HG02973 (cell line): ENCODE measurements around the gene PARS2.

Source experiments
- ATAC-seq: cut with Tn5 transposase; IDR thresholded peaks from one replicate; pipeline ENCODE4 v1.9.1; 2021; ENCODE audit warnings: moderate library complexity; ENCODE audit not compliant: unreplicated experiment

Gene PARS2

DNA sequence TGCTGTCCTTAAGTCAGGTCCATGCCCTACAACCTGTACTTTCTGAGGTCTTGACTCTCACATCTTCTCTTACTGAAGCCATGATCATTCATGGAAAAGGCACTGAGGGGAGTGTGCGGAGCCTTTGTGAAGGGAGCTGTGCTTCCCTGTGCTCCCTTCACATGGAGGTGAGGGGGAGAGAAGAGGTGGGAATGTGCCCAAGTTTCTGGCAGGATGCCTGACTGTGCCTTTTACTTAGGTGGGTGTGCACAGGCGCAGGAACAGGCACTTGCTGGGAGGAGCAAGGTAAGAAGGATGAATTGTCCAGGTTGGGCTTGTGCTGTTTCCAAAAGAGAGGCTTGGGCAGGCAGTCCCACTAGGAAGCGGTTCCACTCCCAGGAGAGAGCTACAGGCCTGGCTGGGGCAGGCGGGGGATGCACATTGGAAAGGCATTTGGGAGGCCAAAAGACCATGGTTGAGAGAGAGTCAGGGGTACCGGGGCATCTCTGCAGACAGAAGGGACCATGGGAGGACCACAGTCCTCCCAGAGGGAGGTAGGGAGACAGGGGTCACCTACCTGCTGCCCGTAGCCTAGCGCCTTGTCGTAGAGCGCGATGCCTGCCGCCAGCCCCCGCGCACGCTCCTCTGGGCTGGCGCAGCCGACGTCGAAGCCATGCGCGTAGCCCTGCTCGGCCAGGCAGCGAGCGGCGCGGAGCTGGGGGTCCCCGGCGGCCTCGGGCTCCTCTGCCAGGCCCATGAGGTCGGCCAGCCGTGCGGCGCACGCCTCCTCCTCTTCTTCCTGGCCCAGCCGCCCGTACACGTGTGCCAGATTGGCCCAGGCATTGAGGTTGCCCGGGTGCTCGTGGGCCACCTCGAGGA is 35.9 kb upstream of the PARS2 start:
- no peak for ATAC-seq

- peak; percentile 50 for ATAC-seq
Observed at GRCh38 chr1:54798769-54799641, 34.7 kb upstream of the PARS2 start.

DNA sequence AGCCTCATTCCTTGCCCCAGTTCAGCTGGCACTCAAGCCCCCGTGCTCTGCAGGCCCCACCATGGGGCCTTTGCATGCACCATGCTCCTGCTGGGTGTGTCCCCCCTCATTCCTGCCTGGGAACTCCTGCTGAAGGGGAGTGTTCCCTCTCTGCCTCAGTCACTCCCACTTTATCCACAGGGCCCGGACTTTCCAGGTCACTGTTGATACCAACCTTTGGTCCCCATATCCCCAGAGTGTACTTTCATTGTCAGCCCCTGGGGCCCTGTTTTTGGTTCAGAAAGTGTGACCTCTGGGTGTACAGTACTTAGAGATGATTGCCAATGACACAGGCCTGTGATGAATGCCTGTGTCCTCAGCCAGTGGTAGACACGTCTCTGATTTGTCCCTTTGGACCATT is 33.9 kb upstream of the PARS2 start:
- ATAC-seq: no peak

DNA sequence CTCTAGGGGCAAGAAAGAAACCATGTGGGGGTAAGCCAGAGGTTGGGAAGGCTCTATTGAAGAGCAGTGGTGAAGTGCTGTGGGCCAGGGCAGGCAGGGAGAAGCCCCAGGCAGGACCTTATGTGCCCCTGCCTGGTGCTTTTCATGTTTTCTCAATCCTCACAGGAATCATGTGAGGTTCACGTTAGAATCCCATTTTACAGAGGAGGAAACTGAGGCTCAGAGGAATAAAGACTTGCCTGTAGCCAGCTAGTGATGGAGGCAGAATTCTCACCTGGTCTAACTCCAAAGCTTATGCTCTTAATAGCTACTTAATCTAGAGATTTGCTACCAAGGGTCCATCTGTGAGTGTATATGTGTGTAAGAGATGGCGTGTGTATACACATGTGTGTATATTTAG is 32.6 kb upstream of the PARS2 start:
- ATAC-seq: no peak

DNA sequence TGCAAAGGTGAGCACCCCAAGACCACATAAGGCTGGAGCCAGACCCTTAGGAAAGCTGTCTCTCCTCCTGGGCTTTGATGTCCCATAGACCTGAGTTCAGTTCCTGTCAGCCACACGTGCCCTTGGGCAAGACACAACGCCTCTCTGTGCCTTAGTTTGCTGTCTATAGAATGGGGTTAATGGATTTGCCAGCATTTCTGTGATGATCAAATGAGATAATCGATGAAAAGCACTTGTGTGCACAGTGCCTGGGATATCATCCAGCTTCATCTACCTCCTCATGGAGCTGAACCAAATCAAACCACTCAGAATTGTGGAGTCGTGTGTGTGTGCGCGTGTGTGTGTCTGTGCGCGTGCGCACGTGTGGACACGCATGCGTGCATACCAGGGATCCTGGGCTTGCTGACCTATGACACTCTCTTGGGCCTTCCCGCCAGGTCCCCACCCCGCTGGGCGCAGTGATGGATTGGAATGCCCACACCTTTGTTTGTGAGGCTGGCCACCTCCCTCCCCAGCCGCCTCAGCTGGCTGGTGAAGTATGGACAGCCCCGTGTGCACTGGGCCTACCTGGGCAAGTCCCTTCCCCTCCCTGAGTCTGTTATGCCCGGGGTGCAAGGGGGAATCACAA is 31.6 kb upstream of the PARS2 start:
- no peak for ATAC-seq

DNA sequence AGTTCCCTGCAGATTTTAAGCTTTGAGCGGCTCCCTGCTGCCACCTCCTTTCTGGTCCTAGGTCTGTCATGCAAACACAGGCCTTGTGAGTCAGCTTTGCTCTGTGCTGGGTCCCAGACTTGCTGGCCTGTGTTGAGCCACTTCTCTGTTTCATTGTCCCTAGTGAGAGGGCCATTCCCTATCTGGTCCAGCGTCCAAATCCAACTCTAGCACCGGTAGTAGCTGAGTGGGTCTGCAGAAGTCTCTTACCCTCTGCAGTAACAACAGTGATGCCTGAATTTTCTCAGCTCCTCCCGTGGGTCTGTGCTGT is 31.0 kb upstream of the PARS2 start:
- no peak for ATAC-seq

GRCh38 chr1:54794451-54795355 is 30.4 kb upstream of the PARS2 start:
- no peak for ATAC-seq

- ATAC-seq: no peak
Observed at GRCh38 chr1:54792686-54793282, 28.5 kb upstream of the PARS2 start.

GRCh38 chr1:54791880-54792522 is 27.7 kb upstream of the PARS2 start:
- ATAC-seq: no peak

DNA sequence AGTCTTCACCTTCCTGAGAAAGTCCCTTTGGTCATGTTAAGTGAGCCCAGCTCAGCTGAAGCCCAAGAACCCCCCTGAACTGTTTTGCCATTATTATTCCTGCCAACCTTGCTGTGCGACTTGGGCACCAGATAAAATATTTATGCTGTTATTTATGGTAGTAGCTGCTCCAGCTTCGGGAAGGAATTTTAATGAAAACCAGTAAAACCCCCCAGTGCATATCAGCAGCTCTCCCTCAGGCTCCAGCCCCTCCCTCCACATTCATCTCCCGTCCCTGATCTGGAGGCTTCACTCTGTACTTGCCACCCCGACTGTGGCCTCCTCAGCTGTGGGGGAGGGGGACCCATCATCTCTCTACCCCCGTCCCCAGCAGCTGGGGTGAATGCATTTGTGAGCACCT is 24.1 kb upstream of the PARS2 start:
- no peak for ATAC-seq

GRCh38 chr1:54787604-54788003 is 23.3 kb upstream of the PARS2 start:
- no peak for ATAC-seq

GRCh38 chr1:54786778-54787177 is 22.5 kb upstream of the PARS2 start:
- no peak for ATAC-seq

GRCh38 chr1:54784066-54784465 is 19.7 kb upstream of the PARS2 start:
- no peak for ATAC-seq

DNA sequence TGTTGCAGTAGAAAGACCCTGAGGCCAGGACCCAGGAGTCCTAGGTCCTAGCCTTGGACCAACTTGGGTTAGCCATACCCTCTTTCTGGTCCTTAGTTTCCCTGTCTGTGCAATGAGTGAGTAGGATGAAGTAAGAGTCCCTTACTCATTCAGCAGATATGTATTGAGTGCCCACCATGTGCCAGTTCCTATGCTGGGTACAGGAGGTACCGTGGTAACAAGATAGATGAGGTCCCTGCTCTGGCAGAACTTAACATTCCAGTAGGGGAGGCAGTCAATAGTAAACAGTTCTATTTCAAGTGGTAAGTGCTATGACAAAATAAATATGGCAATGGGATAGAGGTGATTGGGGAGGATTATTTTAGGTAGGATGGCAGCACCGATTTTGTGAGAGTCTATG is 18.3 kb upstream of the PARS2 start:
- ATAC-seq: no peak

- ATAC-seq: no peak
Observed at GRCh38 chr1:54782156-54782555, 17.8 kb upstream of the PARS2 start.

- ATAC-seq: no peak
Observed at GRCh38 chr1:54781023-54781723, 16.9 kb upstream of the PARS2 start.

DNA sequence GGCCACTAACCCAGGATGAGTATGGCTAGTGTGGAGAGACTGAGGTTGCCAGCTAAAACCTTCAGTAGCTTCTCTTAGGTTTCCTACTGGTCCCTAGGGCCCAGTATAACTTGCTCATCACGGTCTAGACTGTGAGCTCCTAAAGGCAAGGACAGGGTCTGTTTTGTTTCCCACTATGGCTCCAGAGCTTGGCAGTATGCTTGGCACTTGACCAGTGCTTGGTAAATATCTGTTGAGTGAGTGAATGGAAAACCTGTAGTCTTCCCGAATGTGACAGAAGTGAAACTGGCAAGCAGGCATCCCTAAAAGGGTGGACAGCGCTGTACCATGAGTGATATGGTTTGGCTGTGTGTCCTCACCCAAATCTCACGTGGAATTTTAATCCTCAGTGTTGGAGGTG is 13.1 kb upstream of the PARS2 start:
- ATAC-seq: no peak

GRCh38 chr1:54777011-54777410 is 12.7 kb upstream of the PARS2 start:
- ATAC-seq: no peak
